ENCODE measurements around the gene TOMM34.

DNA sequence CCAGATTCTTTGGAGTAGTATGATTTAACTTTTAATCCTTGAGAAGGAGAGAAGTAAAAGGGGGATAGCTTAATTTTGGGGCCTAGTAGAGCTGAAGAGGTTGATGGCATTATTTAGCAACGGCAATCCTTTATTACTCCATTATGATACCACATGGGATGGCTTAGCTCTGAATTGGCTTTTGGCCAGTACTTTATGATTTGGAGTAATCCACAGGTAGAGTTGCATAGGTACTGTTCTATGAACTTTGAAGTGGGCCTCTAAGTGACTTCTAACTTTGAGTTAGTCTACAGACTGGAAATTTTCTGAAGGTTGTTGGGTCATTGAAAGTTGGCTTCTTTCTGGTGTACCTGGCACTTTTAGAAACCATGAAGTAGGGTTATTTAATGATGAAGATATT, 63.1 kb downstream of the TOMM34 start:
- TF ChIP-seq POLR2AphosphoS5 (IDR thresholded peaks at IDR 0.05) (no peak), CTCF (IDR thresholded peaks at IDR 0.05) (no peak), POLR2A (IDR thresholded peaks at IDR 0.05) (no peak), EP300 (IDR thresholded peaks at IDR 0.05) (no peak)

Measured in upper lobe of left lung (tissue), 4 donors.